ENCODE data around the gene B3GNT3.

B3GNT3 gene

GRCh38 chr19:17843292-17843827 lies 48.4 kb downstream of the B3GNT3 start:
- no peak overlapping the region for H3K4me3 Mint-ChIP-seq
- H3K4me1 Mint-ChIP-seq (ENCODE audit: low read depth), result peaks cover 51% of the 10 kb centered on the region
- H3K27me3 Mint-ChIP-seq, result no peaks in the 10 kb centered on the region
- DNase-seq, result no peak
- peak overlapping the region; percentile 99 for H3K27ac Mint-ChIP-seq
- H3K9me3 Mint-ChIP-seq, result no peaks in the 10 kb centered on the region
- H3K36me3 Mint-ChIP-seq (ENCODE audit: low read depth), result peaks cover 90% of the 10 kb centered on the region

DNA sequence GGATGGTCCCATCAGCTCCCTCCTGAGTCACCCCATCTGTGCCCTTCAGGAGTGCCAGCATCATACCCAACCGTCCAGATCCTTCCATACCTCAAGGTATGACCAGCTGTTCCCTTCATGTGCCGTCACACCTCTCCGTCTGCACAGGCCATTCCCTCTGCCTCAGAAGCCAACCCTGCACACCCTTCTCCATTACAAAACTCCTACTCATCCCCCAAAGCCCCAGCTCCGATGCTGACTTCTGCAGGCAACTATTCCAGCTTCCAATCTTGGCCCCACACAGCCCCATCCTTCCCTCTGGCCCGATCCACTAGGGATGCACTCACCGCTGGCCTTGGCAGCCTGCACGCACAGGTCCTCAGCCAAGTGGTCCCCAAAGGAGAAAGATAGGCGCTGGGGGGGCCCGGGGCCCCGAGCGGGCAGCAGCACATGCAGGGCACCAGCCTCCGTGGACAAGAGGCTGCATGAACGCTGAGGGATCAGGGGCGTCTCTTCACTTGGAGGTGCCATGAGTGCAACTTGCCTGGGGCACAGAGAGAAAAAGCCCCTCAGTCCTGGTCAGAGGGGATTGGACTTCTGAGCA lies 49.1 kb downstream of the B3GNT3 start:
- Mint-ChIP-seq H3K9me3 (no peaks in the 10 kb centered on the region), H3K4me1 (ENCODE audit: low read depth) (peaks cover 55% of the 10 kb centered on the region), H3K27ac (peak overlapping the region; percentile 99), H3K4me3 (peak overlapping the region; percentile 91), H3K36me3 (ENCODE audit: low read depth) (peaks cover 83% of the 10 kb centered on the region), H3K27me3 (no peaks in the 10 kb centered on the region)
- DNase-seq, result no peak

- H3K27me3 Mint-ChIP-seq, result no peaks in the 10 kb centered on the region
- H3K4me3 Mint-ChIP-seq, result peak overlapping the region; percentile 91
- peaks cover 62% of the 10 kb centered on the region for H3K36me3 Mint-ChIP-seq (ENCODE audit: low read depth)
- H3K9me3 Mint-ChIP-seq, result no peaks in the 10 kb centered on the region
- H3K4me1 Mint-ChIP-seq (ENCODE audit: low read depth), result peaks cover 66% of the 10 kb centered on the region
- no peak for DNase-seq
- H3K27ac Mint-ChIP-seq, result peak overlapping the region; percentile 99
Measured at GRCh38 chr19:17846146-17846545, 51.2 kb downstream of the B3GNT3 start.

DNA sequence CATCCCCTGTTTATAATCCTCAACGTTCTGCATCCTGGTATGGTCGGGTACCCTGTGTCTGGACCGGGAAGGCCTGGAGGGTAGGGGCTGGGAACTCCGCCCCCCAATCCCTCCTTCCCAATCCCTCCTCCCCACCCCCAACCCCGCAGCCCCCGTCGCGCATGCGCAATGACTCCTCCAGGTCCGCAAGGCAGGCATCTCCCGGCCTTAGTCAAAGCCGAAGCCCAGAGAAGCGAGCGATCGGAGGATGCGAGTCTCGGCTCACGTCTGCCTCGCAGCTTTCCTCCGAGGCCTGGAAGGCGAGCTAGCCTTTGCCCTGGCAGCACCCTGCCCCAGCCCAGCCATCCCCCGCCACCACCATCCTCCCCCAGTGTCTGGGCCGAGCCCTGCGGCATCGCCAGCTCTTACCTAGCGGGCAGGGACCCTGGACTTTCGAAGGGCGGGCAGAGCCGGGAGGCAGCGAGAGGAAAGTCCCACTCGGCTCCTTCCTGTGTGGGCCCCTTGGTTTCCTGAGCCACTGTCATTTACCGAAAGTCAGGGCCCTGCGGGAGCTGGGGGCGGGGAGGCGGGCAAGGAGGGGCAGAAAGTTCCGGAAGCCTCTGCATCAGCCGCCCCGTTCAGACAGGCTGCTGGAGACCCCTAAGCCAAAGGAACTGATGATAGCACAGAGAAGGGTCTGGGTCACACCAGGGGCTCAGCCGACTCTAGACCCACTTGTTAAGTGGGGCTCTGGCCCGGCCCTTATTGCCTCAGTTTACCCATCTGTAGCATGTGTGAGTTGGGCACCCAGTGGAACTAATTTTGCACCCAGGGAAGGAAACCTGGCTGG lies 52.8 kb downstream of the B3GNT3 start, which contains the start of gene JAK3:
JAK3 (minus strand) TSS at position 445 of the 829 bp plus-strand sequence. CDS start 3,565 bp downstream, outside the sequence.
- Mint-ChIP-seq H3K4me3 (peak within 1 kb of the TSS; percentile 91), H3K27ac (peak within 1 kb of the TSS; percentile 99), H3K27me3 (no peaks in the 10 kb centered on the region), H3K36me3 (ENCODE audit: low read depth) (peaks cover 48% of the 10 kb centered on the region), H3K4me1 (ENCODE audit: low read depth) (peaks cover 73% of the 10 kb centered on the region), H3K9me3 (no peaks in the 10 kb centered on the region)
- peak; percentile 93 for DNase-seq

DNA sequence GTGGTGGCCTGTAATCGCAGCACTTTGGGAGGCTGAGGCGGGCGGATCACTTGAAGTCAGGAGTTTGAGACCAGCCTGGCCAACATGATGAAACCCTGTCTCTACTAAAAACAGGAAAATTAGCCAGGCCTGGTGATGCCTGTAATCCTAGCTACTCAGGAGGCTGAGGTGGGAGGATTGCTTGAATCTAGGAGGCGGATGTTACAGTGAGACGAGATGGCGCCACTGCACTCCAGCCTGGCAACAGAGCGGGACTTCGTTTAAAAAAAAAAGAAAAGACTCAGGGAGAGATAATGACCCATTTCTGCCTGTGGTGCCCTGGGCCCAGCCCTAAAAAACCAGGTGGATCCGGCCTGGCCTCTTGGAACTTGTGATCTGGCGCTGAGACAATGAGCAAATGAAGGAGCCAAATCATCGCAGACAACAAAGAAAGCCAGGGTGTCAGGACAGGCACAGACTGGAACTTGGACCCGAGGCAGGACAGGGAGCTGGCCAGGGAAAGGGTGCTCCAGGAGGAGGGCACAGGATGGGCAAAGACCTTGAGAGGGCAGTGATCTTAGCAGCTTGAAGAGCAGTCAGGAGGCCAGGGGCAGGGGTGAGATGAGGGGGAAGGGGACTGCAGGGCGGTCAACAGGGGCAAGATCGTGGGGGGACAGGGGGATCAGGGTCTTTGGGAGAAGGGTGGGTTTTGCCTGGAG lies 53.8 kb downstream of the B3GNT3 start:
- H3K27me3 Mint-ChIP-seq, result no peaks in the 10 kb centered on the region
- peaks cover 38% of the 10 kb centered on the region for H3K36me3 Mint-ChIP-seq (ENCODE audit: low read depth)
- peak overlapping the region; percentile 99 for H3K27ac Mint-ChIP-seq
- DNase-seq, result no peak
- peaks cover 66% of the 10 kb centered on the region for H3K4me1 Mint-ChIP-seq (ENCODE audit: low read depth)
- H3K4me3 Mint-ChIP-seq, result peak overlapping the region; percentile 91
- no peaks in the 10 kb centered on the region for H3K9me3 Mint-ChIP-seq

- no peak for DNase-seq
- no peaks in the 10 kb centered on the region for H3K9me3 Mint-ChIP-seq
- no peaks in the 10 kb centered on the region for H3K27me3 Mint-ChIP-seq
- H3K36me3 Mint-ChIP-seq (ENCODE audit: low read depth), result no peaks in the 10 kb centered on the region
- H3K4me1 Mint-ChIP-seq (ENCODE audit: low read depth), result peaks cover 33% of the 10 kb centered on the region
- no peak overlapping the region for H3K4me3 Mint-ChIP-seq
- H3K27ac Mint-ChIP-seq, result no peak overlapping the region
Measured at GRCh38 chr19:17854061-17854460, 59.1 kb downstream of the B3GNT3 start.

- Mint-ChIP-seq H3K27ac (no peak overlapping the region), H3K4me3 (no peak overlapping the region), H3K4me1 (ENCODE audit: low read depth) (peaks cover 22% of the 10 kb centered on the region), H3K9me3 (no peaks in the 10 kb centered on the region), H3K27me3 (no peaks in the 10 kb centered on the region), H3K36me3 (ENCODE audit: low read depth) (peaks cover 10% of the 10 kb centered on the region)
- DNase-seq, result peak; percentile 97
Measured at GRCh38 chr19:17855280-17856152, 60.6 kb downstream of the B3GNT3 start.

DNA sequence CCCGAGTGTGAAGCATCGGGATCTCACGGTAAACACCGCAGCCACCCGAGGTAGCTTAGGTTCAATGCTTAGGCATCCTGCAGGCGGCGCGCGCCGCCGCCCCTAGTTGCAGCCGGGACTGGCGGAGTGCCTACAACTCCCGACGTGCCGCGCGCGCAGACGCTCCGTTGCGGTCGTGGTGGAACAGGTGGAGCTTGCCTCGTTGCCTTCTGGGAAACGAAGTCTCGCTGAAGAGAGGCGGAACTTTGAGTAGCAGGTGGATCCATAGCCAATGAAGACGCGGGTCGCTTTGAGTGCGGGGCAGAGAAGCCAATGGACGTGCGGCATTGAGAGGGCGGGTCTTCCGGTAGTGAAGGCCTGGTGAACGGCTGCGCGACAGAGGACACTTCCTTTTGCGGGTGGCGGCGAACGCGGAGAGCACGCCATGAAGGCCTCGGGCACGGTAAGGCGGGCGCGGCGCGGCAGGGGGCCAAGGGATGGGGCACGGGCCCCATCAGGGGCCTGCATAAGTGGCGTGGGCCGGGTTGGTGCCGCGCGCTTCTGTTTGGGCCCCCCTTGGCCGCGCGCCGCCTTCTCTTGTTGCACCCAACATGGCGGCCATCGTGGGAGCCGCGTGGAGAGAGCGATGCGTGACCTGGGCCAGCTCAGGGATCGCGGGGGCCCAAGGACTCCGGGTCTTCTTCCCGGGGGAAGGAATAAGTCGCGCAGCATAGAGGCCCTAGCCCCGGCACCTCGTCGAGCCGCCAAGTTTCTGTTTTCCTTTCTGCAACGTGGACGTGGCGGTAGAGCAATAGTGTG lies 64.8 kb downstream of the B3GNT3 start, which contains the start of gene RPL18A:
RPL18A (plus strand) TSS at position 378 of the 798 bp plus-strand sequence; CDS start at position 425, 47 bp downstream.
- H3K27me3 Mint-ChIP-seq, result no peaks in the 10 kb centered on the region
- peak within 1 kb of the TSS; percentile 95 for H3K4me3 Mint-ChIP-seq
- no peaks in the 10 kb centered on the region for H3K9me3 Mint-ChIP-seq
- H3K27ac Mint-ChIP-seq, result peak within 1 kb of the TSS; percentile 100
- peaks cover 40% of the 10 kb centered on the region for H3K4me1 Mint-ChIP-seq (ENCODE audit: low read depth)
- peak; percentile 97 for DNase-seq
- peaks cover 52% of the 10 kb centered on the region for H3K36me3 Mint-ChIP-seq (ENCODE audit: low read depth)

DNA sequence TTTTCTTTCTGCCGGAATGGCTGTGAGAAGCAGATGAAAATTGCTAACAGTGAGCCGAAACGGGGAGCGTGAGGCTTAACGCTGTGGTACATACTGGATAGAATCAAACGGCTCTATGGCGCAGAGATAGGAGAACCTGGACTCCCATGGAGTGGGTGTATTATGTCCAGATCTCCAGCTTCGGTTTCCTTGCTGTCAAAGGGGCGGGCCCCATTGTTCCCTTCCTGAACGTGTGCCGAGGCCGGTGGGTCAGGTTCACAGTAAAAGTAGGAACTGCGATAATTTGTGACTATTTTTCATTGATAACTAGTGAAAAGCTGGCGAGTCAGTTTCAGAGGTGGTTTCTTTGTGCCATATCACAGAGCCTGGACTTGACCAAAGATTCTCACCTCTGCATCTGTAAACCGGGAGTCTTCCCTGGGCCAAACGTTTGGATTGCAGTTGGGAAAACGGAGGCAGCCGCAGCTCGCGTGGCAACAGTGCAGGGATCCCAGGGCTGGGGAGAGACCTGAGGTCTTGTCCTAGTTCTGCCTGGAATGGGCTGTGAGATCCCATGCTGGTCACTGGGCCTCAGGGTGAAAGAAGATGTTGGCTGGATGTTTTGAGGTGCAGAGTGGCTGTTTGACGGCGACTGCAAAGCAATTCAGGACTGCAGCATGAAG lies 65.5 kb downstream of the B3GNT3 start:
- DNase-seq, result no peak
- H3K9me3 Mint-ChIP-seq, result no peaks in the 10 kb centered on the region
- H3K36me3 Mint-ChIP-seq (ENCODE audit: low read depth), result peaks cover 60% of the 10 kb centered on the region
- H3K27ac Mint-ChIP-seq, result peak overlapping the region; percentile 100
- H3K4me1 Mint-ChIP-seq (ENCODE audit: low read depth), result peaks cover 42% of the 10 kb centered on the region
- H3K4me3 Mint-ChIP-seq, result peak overlapping the region; percentile 95
- no peaks in the 10 kb centered on the region for H3K27me3 Mint-ChIP-seq

DNA sequence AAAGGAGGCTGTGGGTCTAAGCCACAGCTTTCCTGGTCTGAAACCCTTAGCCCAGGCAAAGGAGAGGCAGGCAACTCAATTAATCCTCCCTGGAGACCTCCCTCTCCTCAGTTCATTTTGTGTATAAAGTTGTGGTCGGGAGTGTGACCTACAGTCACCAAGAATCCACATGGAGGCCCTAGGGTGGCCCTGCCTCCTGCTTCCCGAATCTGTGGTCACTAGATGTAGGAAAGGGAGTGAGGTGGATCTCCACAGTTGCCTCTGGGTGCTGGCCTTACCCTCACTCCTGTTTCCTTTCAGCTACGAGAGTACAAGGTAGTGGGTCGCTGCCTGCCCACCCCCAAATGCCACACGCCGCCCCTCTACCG lies 66.0 kb downstream of the B3GNT3 start:
- Mint-ChIP-seq H3K9me3 (no peaks in the 10 kb centered on the region), H3K36me3 (ENCODE audit: low read depth) (peaks cover 64% of the 10 kb centered on the region), H3K27me3 (no peaks in the 10 kb centered on the region), H3K27ac (peak overlapping the region; percentile 100), H3K4me1 (ENCODE audit: low read depth) (peaks cover 40% of the 10 kb centered on the region), H3K4me3 (peak overlapping the region; percentile 95)
- DNase-seq, result peak; percentile 62

- H3K4me3 Mint-ChIP-seq, result peak overlapping the region; percentile 95
Measured at GRCh38 chr19:17861542-17862402, 66.8 kb downstream of the B3GNT3 start.

More at GRCh38 chr19:17861542-17862402, 66.8 kb downstream of the B3GNT3 start:
- Mint-ChIP-seq H3K4me1 (ENCODE audit: low read depth) (peaks cover 40% of the 10 kb centered on the region), H3K36me3 (ENCODE audit: low read depth) (peaks cover 64% of the 10 kb centered on the region), H3K27ac (peak overlapping the region; percentile 100), H3K9me3 (no peaks in the 10 kb centered on the region), H3K27me3 (no peaks in the 10 kb centered on the region)
- DNase-seq, result peak; percentile 54

All from activated T-cell treated with anti-CD3 and anti-CD28 coated beads, Interleukin-2, amount 50 U/mL, for 24 hours (primary cell).